Astrocyte (in vitro differentiated cells and primary cell): ENCODE data around the gene TNFSF10.

Experiments
- CTCF ChIP-seq: IDR thresholded peaks from 2 replicates; pipeline ENCODE4 v1.5.1; 2011; ENCODE audit warnings: low read depth, mild to moderate bottlenecking, inconsistent platforms, low read length, moderate library complexity; ENCODE audit not compliant: insufficient read depth
- EZH2 ChIP-seq: IDR thresholded peaks from 2 replicates; pipeline ENCODE4 v1.6.1; 2012; ENCODE audit warnings: mild to moderate bottlenecking, low read length, inconsistent platforms; ENCODE audit not compliant: insufficient read depth

GRCh38 chr3:172538368-172539151 lies 15.3 kb upstream of the TNFSF10 start:
- TF ChIP-seq EZH2 = no peak
- no peak for TF ChIP-seq CTCF
